GM12878 (cell line): ENCODE data around the gene BCL2L12. TPM values are rescaled to one million over a fixed set of nuclear protein-coding genes. Genes with fewer than 3 reads are reported as not detected.

ENCODE experiments used
- ATAC-seq: fragments of 200-7000 bp; cut with Tn5 transposase; 3 replicates; pipeline ENCODE4 v1.9.1; 2020; ENCODE audit warnings: mild to moderate bottlenecking, moderate library complexity
- BruUV-seq: library from RNA; stranded (reverse); fragments of 400-500 nt; replicated peaks from 2 replicates; lab custom pipeline; 2021; lab: Mats Ljungman, UMichigan
- CTCF ChIA-PET: fragments of 300-600 bp; sonication (Branson Sonifier 250); formaldehyde crosslinking; extraction: SDS; loops from one replicate; lab custom pipeline; 2021; ENCODE audit warnings: inconsistent platforms; lab: Yijun Ruan, JAX
- POLR2A ChIA-PET: fragments of 350-600 bp; formaldehyde crosslinking; extraction: SDS; loops from one replicate; lab custom pipeline; 2021; ENCODE audit warnings: inconsistent platforms; lab: Charles Lee
- RAD21 ChIA-PET: fragments of 300-600 bp; sonication (Branson Sonifier 250); formaldehyde crosslinking; loops from one replicate; lab custom pipeline; 2023; ENCODE audit warnings: antibody characterized with exemption; ENCODE audit not compliant: unreplicated experiment; lab: Charles Lee
- SMC1A ChIA-PET: fragments of 300-600 bp; sonication (Branson Sonifier 250); formaldehyde crosslinking; loops from one replicate; lab custom pipeline; 2023; ENCODE audit not compliant: unreplicated experiment, uncharacterized antibody; lab: Charles Lee
- DNase-seq: peaks from one replicate; pipeline ENCODE4 v3.0.0-alpha.2; 2011; ENCODE audit warnings: low read depth, low spot score
- FAIRE-seq: peaks from 3 replicates; lab custom pipeline; 2011; peaks lifted over from hg19 to GRCh38; lab: Jason Lieb, UNC
- H2AFZ ChIP-seq: 2 replicates; pipeline ENCODE4 v1.6.0; 2011; ENCODE audit warnings: low read depth, low read length, control low read depth; ENCODE audit not compliant: control insufficient read depth
- H3K27ac ChIP-seq: 2 replicates; pipeline ENCODE4 v1.5.1; 2011; ENCODE audit warnings: control low read depth; ENCODE audit not compliant: control insufficient read depth, insufficient read depth
- H3K27me3 ChIP-seq, 2 experiments: replicated peaks in 1 of 2; 2 replicates each; pipeline versions ENCODE4 v1.6.0 to v1.6.1; 2011; ENCODE audit warnings: low read length in 1 of 2; ENCODE audit not compliant: control insufficient read depth in 2 of 2, insufficient read depth in 2 of 2
- H3K36me3 ChIP-seq, 2 experiments: 2 replicates each; pipeline ENCODE4 v1.5.1; 2011; ENCODE audit warnings: low read length in 1 of 2; ENCODE audit not compliant: control insufficient read depth in 2 of 2, insufficient read depth in 2 of 2
- H3K4me1 ChIP-seq: 2 replicates; pipeline ENCODE4 v1.6.1; 2011; ENCODE audit warnings: mild to moderate bottlenecking, low read length, moderate library complexity, mixed read lengths; ENCODE audit not compliant: control insufficient read depth, insufficient read depth
- H3K4me2 ChIP-seq: 2 replicates; pipeline ENCODE4 v1.6.0; 2011; ENCODE audit warnings: control low read depth; ENCODE audit not compliant: control insufficient read depth, insufficient read depth
- H3K4me3 ChIP-seq: fragments of 200-600 bp; sonication (generic); 2 replicates; pipeline ENCODE4 v1.5.1; 2016
- H3K79me2 ChIP-seq: 2 replicates; pipeline ENCODE4 v1.6.0; 2011; ENCODE audit warnings: low read length; ENCODE audit not compliant: control insufficient read depth, insufficient read depth
- H3K9ac ChIP-seq: 2 replicates; pipeline ENCODE4 v1.8.0; 2011; ENCODE audit warnings: low read length, control low read depth, mixed read lengths; ENCODE audit not compliant: control insufficient read depth, insufficient read depth
- H3K9me3 ChIP-seq: replicated peaks from 3 replicates; pipeline ENCODE4 v1.5.1; 2011; ENCODE audit warnings: mild to moderate bottlenecking, low read length; ENCODE audit not compliant: control insufficient read depth, insufficient read depth
- H4K20me1 ChIP-seq: 2 replicates; pipeline ENCODE4 v1.6.0; 2011; ENCODE audit not compliant: control insufficient read depth, insufficient read depth
- MXI1 ChIP-seq: fragments of 150-350 bp; IDR thresholded peaks from 2 replicates; pipeline ENCODE4 v1.6.1; 2011; ENCODE audit warnings: low read depth, mild to moderate bottlenecking, inconsistent platforms, low read length, improper control_type of control experiment
- POLR2AphosphoS5 ChIP-seq: IDR thresholded peaks from 2 replicates; pipeline ENCODE4 v1.6.1; 2011; ENCODE audit warnings: mild to moderate bottlenecking, low read length, inconsistent platforms
- SMAD1 ChIP-seq: fragments of 450-650 bp; IDR thresholded peaks from 2 replicates; pipeline ENCODE4 v1.6.1; 2018; ENCODE audit warnings: mild to moderate bottlenecking, low read depth; ENCODE audit not compliant: partially characterized antibody
- WGBS: methylation state at CpG from one replicate; pipeline ENCODE4 v1.1.6; 2016; ENCODE audit warnings: low lambda C conversion rate; ENCODE audit not compliant: insufficient replicate concordance, insufficient coverage; ENCODE audit errors: missing lambda C conversion rate; 5-methylcytosine and 5-hydroxymethylcytosine counted together
- in situ Hi-C: fragments of 300-500 bp; cut with MboI; formaldehyde crosslinking; loops from 9 replicates; pipeline ENCODE4 v1.14.3; 2018; ENCODE audit warnings: mixed read lengths
- intact Hi-C: fragments of 100-400 bp; cut with micrococcal nuclease; formaldehyde crosslinking; loops from one replicate; pipeline ENCODE4 v1.14.2; 2022; ENCODE audit not compliant: unreplicated experiment
- polyA plus RNA-seq, 11 experiments: library from polyadenylated mRNA; depleted of rRNA in 4 of 11; unstranded in 6 of 11; stranded (reverse) in 5 of 11; fragments of >200 nt; fragmentation: Nextera tagmentation in 4 of 11; fragmentation: Illumina TruSeq in 1 of 11; extraction: Ambion mirVana in 4 of 11; extraction: Trizol in 1 of 11; gene quantifications; 1 replicate in 1 of 11; 2 replicates in 10 of 11; pipeline versions ENCODE4 v1.2.1 to v1.2.3, GENCODE V29; 2011 to 2016; ENCODE audit warnings: inconsistent platforms in 2 of 11, missing spikeins in 2 of 11, low read depth in 1 of 11
- total RNA-seq, 4 experiments: library from RNA; depleted of rRNA in 3 of 4; stranded (reverse); fragments of >200 nt in 3 of 4; fragmentation: Illumina TruSeq in 1 of 4; extraction: Trizol in 1 of 4; gene quantifications; 2 replicates each; pipeline versions ENCODE4 v1.2.1 to v1.2.3, GENCODE V29; 2013 to 2021
- TF ChIP-seq, protein P1 (sequence below): fragments of 450-650 bp; IDR thresholded peaks from 2 replicates; pipeline ENCODE4 v1.6.1; 2016; ENCODE audit warnings: mild to moderate bottlenecking

Gene BCL2L12
- total and polyA plus RNA-seq, 10 of the 15 experiments (the other 5 are each of a cell fraction or from before 2014, with no cell fraction given): 1.8 to 143 (median 50.4) TPM

- Histone ChIP-seq H3K79me2 (peaks cover 48% of the 10 kb centered on the region), H3K27me3 (no peaks in the 10 kb centered on the region), H2AFZ (no peak overlapping the region), H3K4me2 (peak overlapping the region; percentile 97), H3K9ac (peak overlapping the region; percentile 98; the same call in 1 of the 2 replicates)
- BruUV-seq: no TSS peak
- no peak for ATAC-seq
- POLR2A ChIA-PET: interaction anchor here (0.6 to 11.2 kb wide), 10 partner anchors 13 to 235 kb away, joined by 3 to 200 read pairs (median 6); partner anchors contain the start of genes AP2A1, BCL2L12, IRF3 and NOSIP
- no peak for DNase-seq
- intact Hi-C loops: loop anchor here (5.0 kb wide), 1 partner anchor 188 kb away; the partner anchor contains the start of gene PNKP
- no peak for TF ChIP-seq SMAD1
- TF ChIP-seq, protein P1, sequence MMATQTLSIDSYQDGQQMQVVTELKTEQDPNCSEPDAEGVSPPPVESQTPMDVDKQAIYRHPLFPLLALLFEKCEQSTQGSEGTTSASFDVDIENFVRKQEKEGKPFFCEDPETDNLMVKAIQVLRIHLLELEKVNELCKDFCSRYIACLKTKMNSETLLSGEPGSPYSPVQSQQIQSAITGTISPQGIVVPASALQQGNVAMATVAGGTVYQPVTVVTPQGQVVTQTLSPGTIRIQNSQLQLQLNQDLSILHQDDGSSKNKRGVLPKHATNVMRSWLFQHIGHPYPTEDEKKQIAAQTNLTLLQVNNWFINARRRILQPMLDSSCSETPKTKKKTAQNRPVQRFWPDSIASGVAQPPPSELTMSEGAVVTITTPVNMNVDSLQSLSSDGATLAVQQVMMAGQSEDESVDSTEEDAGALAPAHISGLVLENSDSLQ: peak; percentile 13; the same call in 1 of the 2 replicates
- TF ChIP-seq MXI1: no peak
- peak; percentile 34; the same call in 1 of the 2 replicates for TF ChIP-seq POLR2AphosphoS5
- TF ChIP-seq, all 136 proteins: peak for 2
- H3K36me3 ChIP-seq: peaks cover 15 to 18% of the 10 kb centered on the region in 2 experiments
- in situ Hi-C loops: no loop called here
- H3K4me3 ChIP-seq: peak overlapping the region; percentile 100
- 26% methylated on average over 12 of the region's 12 CpGs for WGBS
- CTCF ChIA-PET: interaction anchor here (0.6 to 10.5 kb wide), 15 partner anchors 13 to 425 kb away, joined by 3 to 130 read pairs (median 7); partner anchors contain the start of genes BCL2L12, FLT3LG, IRF3 and NOSIP
- H4K20me1 ChIP-seq: peaks cover 16% of the 10 kb centered on the region
- no peaks in the 10 kb centered on the region for H3K9me3 ChIP-seq
- RAD21 ChIA-PET: interaction anchor here (0.8 to 8.6 kb wide), 9 partner anchors 14 to 176 kb away, joined by 3 to 131 read pairs (median 4); partner anchors contain the start of genes BCL2L12, IRF3, NOSIP and RRAS
- peak overlapping the region; percentile 42 for H3K27ac ChIP-seq
- SMC1A ChIA-PET: interaction anchor here (0.9 to 1.9 kb wide), 12 partner anchors 14 to 299 kb away, joined by 3 to 7 read pairs (median 3); partner anchors contain the start of genes BCL2L12, FLT3LG, IRF3 and NOSIP
- no peak for FAIRE-seq
- peaks cover 22% of the 10 kb centered on the region for H3K4me1 ChIP-seq
Measured at GRCh38 chr19:49678985-49679770, 13.4 kb downstream of the BCL2L12 start.
